DLD1 (cell line): Measurements from ENCODE around the gene CACNA1I.
"Not testable (repeated sequence)": the region's sequence is repeated elsewhere in the genome, so short reads cannot be mapped to it uniquely, and the experiment has no call there.

Experiments
- in situ Hi-C: cut with HindIII; loops from 2 replicates; pipeline ENCODE4 v1.10.0; 2017; ENCODE audit warnings: low sequenced_read_pairs

The CACNA1I gene

DNA sequence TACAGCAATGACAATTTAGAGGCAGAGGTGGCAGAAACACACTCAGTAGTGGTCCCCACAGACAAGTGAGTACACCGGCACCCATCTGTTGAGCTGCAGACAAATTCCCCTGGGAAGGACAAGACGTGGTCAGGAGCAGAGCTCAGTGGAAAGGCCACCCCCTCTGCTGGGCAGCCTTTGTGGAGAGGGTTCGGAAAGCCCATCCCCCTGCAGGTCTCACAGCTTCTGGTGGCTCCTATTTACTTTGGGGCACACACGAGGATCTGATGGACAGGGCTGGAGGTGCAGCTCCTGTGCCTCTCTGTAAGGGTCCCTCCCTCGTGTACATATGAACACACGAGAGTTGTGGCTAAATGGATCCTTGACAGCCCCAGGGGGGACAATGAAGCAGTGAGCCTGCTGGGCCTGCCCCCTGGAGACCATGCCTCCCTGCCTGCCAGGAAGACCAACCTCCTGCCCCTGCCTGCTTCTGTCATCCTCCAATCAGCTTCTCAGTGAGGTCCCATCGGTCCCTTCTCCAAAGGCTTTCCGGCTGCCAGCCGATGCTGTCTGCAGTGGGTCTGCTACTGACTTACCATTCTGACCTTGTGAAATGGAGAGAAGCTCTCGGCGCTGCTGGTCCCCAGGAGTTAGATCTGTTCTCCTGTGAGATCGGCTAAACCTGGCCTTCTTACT is 161.5 kb downstream of the CACNA1I start:
- in situ Hi-C loops = no loop called here

DNA sequence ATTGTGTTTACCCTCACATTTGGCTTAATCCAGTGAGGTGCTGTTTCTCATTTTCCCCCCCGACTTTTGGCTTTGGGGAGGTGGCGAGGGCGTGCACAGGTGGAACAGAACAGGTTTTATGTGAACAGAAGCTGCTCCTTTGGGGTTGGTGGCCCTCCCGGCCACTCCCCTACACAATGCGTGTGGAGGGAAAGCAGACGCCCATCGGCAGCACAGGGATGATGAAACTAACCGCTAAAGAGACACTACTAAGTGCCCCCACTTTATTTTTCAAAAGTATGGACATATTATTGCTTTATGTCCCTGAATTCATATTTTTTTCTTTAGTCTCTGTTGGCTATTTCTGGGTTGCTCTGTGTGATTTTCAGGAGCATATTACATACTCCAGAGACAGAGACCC is 162.1 kb downstream of the CACNA1I start:
- in situ Hi-C loops = no loop called here

DNA sequence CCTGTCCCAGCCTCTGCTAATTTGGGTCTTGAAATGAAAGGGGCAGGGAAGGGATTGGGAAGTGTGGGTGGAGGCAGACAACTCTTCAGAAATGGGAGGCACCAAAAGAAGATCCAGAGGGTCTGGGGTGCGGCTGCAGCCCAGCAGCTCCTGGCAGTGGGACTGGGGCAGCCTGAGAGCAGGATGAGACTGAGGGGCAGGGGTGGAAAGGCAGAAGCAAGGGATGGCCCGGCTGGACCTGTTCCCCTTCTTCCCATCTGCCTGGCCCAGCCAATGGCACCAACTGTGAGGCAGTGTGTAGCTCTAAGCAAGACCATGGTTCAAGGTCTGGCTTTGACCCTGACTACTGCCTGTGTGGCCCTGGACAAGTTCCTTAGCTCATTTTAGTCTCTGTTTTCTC is 162.6 kb downstream of the CACNA1I start:
- in situ Hi-C loops = no loop called here

DNA sequence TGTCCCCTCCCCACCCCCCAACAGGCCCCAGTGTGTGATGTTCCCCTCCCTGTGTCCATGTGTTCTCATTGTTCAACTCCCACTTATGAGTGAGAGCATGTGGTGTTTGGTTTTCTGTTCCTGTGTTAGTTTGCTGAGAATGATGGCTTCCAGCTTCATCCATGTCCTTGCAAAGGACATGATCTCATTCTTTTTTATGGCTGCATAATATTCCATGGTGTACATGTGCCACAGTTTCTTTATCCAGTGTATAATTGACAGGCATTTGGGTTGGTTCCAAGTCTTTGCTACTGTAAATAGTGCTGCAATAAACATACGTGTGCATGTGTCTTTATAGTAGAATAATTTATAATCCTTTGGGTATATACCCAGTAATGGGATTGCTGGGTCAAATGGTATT is 163.5 kb downstream of the CACNA1I start:
- in situ Hi-C loops = not testable (repeated sequence)

DNA sequence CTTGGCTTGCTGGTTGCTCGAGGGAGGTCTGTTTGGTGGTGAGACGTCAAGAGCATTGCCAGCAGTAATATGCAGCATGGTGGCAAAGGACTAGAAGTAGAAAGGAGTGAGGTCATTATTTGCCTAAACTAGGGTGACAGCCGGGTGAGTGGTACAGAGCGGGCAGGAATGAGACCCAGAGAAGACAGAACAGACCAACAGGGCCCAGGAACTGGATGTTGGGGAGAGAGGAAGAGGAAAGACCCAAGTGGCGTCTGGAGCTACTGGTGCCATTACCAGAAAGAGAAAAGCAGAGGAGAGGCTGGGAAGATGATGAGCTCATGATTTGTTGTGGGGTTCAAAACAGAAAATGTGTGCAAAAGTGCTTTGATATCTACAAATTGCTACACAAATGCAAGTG is 164.3 kb downstream of the CACNA1I start:
- in situ Hi-C loops = no loop called here

DNA sequence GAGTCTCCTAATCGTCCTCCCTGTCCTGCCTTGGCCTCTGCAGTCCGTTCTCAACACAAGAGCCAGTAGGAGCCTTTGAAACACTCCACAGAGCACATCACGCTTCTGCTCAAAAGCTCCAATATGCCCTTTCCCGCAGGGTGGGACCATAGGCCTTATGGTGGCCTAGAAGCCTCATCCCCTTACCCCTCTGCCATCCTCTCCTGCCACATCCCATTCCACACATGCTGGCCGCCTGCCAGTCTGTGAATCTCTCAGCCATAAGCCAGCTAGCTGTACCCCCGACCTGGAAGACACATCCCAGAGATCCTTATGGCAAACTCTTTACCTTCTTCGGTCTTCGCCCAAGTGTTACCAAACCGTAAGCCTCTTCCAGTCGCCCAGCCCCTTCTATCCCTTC is 165.2 kb downstream of the CACNA1I start:
- in situ Hi-C loops = no loop called here

DNA sequence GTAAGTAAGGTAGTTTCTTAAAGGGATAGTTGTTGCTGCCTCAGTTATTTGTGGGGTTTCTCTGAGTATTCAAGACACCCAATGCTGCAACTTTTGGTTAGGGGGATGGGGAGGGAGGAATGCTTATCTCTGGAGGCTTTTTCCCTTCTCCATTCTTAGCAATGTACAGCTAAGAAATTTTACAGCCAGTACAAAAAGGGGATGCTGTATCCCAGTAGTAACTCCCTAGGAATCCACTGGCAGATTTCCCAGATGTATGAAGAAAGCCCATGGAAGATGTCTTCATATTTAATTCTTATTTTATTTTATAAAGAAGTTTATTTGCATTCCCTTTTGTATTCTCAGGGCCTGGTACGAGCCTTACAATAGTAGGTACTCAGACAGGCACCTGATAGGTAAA is 168.2 kb downstream of the CACNA1I start:
- in situ Hi-C loops = no loop called here
